DMS53 treated with DMSO at 0.1 percent for 48 hours (cell line): ENCODE data around the gene UMAD1.

ENCODE experiments used
- DNase-seq: peaks from one replicate; lab custom pipeline; 2025; ENCODE audit not compliant: unreplicated experiment; lab: John Stamatoyannopoulos, UW

The UMAD1 gene

DNA sequence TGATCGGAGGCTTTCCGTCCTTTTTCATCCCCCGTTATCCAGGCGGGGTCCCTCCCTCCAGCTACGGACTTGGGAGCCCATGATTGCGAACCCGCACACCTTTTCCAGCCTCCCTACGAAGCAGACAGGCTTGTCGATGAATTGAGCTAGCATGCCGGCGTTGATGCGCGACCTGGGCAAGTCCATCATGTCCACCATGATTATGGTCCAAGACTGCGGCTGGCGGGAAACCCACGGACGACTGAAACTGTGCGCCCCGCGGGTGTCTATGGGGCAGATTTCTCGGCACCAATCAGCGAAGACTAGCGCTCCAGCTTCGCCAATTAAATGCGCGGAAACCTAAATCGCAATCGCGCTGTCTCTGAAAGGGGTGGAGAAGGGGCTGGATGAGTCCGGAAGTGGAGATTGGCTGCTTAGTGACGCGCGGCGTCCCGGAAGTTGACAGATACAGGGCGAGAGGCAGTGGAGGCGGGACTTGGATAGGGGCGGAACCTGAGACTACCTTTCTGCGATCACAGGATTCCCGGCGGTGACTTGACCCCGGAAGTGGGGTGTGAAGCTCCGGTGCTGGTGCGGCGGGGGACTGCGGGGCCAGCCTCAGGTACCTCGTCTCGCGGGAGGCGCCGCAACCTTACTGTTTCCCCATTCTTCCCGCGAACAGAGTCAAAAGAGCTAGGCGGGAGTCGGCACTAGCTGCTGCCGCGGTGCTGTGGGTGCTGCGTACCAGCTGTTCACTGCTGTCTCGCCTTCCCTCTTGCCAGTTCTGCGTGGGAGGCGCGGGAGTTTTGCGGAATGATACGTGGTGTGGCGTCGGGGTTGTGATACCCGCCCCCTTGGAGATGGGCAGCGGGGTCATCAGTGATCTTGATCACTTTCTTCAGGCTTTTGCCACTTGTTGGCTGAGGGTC lies at the start of gene UMAD1:
TSS of gene UMAD1 (plus strand) at position 532 of the 908 bp plus-strand sequence. CDS start 32,620 bp downstream, outside the sequence.
- peak; percentile 100 for DNase-seq

GRCh38 chr7:7595451-7595850 lies 45.1 kb upstream of the UMAD1 start:
- peak; percentile 76 for DNase-seq

- no peak for DNase-seq
These were observed 44.4 kb upstream of the UMAD1 start for GRCh38 chr7:7596176-7596575.

- DNase-seq = no peak
These were observed 33.5 kb upstream of the UMAD1 start for GRCh38 chr7:7607010-7607409.

- no peak for DNase-seq
These were observed 31.2 kb upstream of the UMAD1 start for GRCh38 chr7:7609330-7609729.

DNA sequence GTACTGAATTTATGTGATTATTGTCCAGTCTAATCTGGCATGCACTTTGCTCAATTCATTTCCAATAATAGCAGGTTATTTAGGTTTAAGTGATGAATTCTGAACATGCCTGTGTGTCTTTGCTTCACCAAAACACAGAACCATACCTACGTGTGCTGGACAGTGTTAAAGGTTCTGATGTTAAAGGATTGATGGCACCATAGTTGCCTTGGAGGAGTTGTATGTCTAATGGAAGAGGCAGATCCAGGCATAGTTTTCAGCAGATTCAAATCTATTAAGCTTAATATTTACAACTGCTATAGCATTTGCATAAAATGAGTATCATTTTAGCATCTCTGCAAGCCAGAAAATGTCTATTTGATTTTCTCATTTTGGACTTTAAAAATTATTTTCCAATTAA lies 28.0 kb upstream of the UMAD1 start:
- no peak for DNase-seq

DNA sequence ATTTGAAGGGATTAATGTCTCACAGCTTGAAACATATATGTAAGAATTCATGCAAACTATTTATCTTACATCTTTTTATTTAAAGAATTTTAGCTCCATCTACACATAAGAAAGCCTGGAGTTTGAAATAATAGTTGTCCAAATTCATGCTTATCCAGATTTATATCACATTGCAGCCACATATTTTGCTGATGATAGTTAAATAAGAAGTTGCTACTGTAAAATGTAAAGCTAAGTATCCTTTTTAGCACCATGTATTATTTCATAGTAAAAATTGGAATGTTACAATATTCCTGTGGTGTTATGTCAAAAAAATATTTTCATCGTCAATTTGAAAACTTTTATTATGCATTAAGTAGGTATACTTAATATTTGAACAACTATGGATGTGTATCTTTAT lies 27.3 kb upstream of the UMAD1 start:
- DNase-seq = no peak

DNA sequence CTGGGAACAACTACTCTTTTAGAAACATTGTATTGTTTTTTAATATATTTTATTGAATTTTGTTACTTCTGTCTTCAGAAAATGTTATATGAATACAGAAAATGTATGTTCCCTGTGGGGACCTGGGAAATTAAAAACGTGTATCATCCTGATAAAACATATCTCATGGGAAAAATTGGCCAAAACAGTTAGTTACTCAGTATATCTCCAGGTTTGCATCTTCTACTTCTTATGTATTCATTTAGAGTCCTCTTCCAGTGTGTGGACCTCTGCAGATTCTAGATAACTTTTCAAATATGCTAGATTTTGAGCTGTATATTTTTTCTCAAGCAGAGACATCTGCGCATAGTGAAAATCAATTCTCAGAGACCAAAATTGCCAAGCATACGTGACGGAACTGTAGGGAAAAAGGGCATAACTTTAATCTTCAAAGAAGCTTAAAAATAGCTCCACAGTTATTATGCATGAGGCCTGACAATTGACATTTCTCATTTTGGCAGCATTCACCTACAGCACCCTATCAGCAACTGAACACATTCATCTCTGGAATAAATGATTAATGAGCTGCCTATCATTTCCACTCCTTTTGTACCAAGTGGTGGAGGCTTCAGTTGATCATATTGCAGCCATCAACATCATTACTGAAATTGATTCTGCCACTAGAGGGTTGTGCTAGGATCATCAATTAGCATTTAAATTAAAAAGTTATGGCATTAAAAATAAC lies 26.4 kb upstream of the UMAD1 start:
- no peak for DNase-seq

GRCh38 chr7:7617550-7617949 lies 23.0 kb upstream of the UMAD1 start:
- no peak for DNase-seq

GRCh38 chr7:7618410-7618809 lies 22.1 kb upstream of the UMAD1 start:
- DNase-seq = no peak

DNA sequence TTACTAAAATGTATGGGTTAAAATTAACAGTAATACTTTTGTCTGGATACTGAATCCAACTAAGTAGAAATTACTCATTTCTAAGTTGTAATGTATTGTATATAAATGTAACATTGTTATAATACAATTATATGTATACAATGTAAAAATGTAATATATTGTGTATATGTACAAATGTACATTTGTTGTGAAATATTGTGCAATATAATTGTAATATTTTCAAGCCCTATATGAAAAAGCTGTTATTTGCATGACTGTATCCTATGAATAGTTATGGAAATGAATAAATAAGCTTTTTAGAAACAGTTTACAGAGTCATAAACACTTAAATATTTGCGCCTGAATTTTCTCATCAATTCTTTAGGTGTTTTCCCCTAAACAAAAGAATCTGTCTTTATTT lies 20.3 kb upstream of the UMAD1 start:
- no peak for DNase-seq

DNA sequence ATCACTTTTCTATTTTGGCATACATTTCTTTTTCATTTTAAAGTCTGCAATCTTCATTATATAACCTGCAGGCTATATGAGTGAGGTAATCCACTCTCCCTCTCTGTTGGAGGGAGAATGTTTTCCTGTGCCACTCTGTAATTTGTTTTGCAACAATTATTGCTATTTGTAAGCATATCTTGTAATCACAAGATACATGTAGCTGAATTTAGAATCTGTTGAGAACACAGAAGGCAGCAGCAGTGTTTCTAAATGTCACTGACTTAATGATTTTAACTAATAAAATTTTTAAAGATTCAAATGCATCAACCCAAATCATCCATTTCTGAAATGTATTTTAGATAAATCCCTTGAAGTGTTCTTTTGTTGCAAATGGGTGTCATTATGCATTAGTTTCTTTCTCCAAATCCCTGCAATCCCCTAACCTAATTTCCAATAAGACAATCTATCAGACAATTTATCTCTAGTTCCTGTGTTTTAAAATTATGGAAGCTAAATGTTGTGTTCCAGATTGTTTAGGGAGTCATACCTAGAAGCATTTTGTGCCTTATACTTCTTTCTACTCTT lies 19.8 kb upstream of the UMAD1 start:
- DNase-seq = no peak

DNA sequence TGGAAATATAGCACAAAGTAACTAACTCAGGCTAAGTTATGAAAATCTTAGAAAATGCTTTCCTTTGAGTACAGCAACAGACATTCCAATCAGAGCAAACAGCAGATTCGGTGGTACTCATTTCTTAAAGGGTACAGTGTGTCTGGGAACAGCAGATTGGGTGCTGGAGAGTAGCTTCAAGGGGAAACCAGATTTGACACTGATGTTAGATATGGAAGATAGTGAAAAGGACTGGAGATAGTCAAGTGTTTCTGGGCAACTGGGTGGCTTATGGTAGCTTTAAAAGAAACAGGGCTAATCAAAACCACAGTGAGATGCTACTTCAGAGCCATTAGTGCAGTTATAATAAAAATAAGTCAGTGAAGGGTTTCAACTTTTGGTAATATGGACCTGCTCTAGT lies 12.1 kb upstream of the UMAD1 start:
- DNase-seq = no peak

DNA sequence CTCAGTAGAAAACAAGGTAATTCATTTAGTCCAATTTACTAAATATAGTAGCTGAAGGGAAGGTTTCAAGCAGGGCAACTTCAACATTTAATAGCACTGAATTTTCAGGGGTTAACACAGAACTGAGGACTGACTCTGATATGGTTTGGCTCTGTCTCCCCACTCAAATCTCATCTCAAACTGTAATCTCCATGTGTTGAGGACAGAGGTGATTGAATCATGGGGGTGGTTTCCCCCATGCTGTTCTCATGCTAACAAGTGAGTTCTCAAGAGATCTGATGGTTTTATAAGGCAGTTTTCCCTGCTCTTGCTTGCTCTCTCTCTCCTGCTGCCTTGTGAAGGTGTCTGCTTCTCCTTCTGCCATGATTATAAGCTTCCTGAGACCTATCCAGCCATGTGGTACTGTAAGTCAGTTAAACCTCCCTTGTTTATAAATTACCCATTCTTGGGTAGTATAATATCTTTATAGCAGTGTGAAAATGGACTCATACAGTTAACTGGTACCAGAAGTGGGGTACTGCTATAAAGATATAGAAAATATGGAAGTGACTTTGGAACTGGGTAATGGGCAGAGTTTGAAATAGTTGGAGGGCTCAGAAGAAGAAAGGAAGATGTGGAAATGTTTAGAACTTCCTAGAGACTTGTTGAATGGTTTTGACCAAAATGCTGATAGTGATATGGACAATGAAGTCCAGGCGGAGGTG lies 9.8 kb upstream of the UMAD1 start:
- no peak for DNase-seq

GRCh38 chr7:7639421-7639820 lies 1.1 kb upstream of the UMAD1 start:
- peak; percentile 19 for DNase-seq

DNA sequence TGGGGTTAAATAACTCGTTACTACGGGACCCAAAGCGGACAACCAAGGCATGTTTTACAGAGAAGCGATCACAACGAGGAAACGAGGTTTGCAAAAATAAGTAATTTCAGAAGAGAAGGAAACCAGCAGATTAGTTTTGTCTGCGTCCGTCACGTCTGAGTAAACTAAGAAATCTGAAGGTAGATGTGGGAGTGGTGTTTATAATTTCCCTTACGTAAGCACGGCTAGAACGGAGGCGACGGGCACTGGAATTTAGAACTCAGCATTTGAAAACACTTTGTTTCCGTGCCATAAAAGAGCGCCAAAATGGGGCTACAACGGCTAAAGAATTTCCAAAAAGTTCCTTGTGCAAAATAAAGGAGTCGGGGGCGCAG lies 718 bp upstream of the UMAD1 start:
- peak; percentile 19 for DNase-seq

DNA sequence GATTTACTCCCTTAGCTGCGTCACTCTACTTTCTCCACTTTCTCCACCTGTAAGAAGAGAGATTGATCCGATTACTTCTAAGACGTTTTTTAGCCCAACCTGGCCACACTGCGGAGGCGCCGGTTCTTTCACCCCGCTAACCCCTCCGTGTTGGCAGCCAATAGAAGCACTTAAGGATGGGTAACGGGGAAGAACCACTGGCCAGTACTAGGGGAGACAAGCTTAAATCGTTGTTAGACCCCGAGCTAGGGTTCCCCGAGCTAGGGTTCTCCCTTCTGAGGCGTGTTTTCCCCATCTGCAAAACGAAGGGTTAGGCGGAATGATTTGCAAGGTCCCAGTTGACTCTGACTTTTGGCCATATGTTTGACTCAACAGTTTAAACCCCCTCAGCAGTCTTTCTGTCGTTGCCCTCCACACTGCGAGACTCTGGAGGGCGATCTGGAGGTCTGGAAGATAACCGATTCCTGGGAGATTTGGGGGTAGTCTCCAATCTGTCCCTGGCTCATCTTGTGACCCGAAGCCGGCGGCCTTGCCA lies 644 bp downstream of the UMAD1 start:
- DNase-seq = peak; percentile 61

GRCh38 chr7:7642081-7642480 lies 1.5 kb downstream of the UMAD1 start:
- DNase-seq = no peak

DNA sequence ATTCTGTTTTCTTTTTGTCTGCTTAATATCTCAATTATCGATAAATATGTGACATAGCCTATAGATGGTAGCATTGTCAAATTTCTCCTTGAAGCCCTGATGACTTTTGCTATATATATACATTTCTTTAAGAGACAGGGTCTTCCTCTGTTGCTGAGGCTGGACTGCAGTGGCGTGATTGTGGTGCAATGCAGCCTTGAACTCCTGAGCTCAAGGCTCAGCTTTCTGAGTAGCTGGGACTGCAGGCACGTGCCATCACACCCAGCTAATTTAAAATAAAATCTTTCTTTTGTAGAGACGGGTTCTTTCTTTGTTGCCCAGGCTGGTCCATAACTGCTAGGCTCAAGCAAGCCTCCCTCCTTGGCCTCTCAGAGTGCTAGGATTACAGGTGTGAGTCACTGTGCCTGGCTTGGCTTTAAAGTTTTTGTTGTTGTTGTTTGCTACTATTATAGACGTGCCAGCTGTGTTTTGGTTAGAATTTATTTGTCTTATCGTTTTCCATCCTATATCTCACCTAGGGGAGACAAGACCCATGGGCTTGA lies 7.0 kb downstream of the UMAD1 start:
- DNase-seq = no peak

DNA sequence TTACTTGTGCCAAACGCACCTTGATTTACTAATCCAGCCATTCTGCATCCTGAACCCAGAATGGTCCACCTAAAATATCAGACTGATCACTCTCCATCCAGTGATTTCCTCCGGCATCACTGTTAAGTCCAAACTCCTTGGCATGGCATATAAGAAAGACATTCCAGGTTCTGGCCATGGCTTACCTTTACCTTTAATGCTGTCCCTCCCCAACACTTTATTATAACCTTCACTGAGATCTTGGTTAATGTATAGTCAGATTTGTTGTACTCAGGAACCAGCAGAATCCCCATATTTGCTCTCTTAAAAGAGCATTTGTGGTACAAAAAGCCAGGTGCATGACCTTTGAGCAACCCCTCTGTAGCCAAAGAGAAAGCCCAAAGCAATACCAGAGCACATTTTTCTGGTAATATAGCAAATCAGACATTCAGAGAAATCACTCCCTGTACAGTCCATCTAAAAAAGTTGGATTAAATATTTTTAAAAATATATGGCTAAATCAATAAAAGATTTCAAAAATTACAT lies 10.2 kb downstream of the UMAD1 start:
- DNase-seq = no peak

GRCh38 chr7:7651479-7651878 lies 10.9 kb downstream of the UMAD1 start:
- DNase-seq = no peak
